Uterus (tissue), 2 donors: ENCODE data around the gene ANXA4.

Source experiments
- POLR2A ChIP-seq, 2 donors: fragments of 450-650 bp; IDR thresholded peaks; one replicate each; pipeline ENCODE4 v1.6.1; 2016; ENCODE audit warnings: antibody characterized with exemption in 2 of 2, mild to moderate bottlenecking in 1 of 2, moderate library complexity in 1 of 2
- TF ChIP-seq, protein P1 (sequence below), 4 experiments: fragments of 200-600 bp in 2 of 4; fragments of 450-650 bp in 2 of 4; sonication (generic) in 2 of 4; IDR thresholded peaks; one replicate each; pipeline ENCODE4 v1.5.1; 2016 to 2019; ENCODE audit warnings: antibody characterized with exemption in 4 of 4, mild to moderate bottlenecking in 2 of 4, moderate library complexity in 1 of 4

DNA sequence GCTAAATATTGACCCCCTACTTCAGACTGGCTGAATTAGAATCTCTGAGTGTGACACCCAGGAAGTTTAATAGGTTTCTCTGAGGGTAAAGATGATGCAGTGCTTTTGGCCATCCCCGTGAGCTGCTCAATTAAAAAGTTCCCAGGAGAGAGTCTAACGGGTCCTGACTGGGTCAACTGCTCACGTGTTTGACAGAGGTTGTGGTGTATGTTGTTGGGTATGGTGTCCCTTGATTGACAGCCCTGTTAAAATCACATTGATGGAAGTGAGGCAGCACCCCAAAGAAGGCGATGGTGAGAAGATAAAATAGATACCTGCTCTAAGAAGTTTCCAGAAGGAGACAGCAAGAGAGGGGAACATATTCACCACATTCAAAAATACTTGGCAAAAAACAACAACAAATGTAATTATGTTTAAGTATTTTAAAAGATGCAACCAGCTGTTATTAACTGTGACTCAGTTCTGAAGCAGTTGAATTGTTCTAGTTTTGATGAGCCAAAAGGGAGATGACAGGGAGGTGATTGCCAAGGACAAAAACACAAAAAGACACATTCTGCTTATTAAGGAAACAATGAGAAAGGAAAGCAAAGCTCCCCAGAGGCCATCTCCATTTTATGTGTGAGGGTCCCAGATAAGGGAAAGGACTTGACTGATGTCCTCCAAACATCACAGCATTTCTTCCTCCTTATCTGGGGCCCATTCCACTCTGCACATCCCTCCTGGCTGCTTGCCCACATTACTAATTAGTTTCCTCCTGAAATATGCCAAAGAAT, 76.0 kb downstream of the ANXA4 start:
- TF ChIP-seq POLR2A (IDR thresholded peaks at IDR 0.05) = no peak
- TF ChIP-seq, protein P1, sequence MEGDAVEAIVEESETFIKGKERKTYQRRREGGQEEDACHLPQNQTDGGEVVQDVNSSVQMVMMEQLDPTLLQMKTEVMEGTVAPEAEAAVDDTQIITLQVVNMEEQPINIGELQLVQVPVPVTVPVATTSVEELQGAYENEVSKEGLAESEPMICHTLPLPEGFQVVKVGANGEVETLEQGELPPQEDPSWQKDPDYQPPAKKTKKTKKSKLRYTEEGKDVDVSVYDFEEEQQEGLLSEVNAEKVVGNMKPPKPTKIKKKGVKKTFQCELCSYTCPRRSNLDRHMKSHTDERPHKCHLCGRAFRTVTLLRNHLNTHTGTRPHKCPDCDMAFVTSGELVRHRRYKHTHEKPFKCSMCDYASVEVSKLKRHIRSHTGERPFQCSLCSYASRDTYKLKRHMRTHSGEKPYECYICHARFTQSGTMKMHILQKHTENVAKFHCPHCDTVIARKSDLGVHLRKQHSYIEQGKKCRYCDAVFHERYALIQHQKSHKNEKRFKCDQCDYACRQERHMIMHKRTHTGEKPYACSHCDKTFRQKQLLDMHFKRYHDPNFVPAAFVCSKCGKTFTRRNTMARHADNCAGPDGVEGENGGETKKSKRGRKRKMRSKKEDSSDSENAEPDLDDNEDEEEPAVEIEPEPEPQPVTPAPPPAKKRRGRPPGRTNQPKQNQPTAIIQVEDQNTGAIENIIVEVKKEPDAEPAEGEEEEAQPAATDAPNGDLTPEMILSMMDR (IDR thresholded peaks at IDR 0.05) = no peak
